NCI-H1694 treated with DMSO at 0.1 percent for 48 hours (cell line): ENCODE data around the gene CHST11.

Source experiments
- DNase-seq: peaks from one replicate; lab custom pipeline; 2025; lab: John Stamatoyannopoulos, UW

Gene CHST11

DNA sequence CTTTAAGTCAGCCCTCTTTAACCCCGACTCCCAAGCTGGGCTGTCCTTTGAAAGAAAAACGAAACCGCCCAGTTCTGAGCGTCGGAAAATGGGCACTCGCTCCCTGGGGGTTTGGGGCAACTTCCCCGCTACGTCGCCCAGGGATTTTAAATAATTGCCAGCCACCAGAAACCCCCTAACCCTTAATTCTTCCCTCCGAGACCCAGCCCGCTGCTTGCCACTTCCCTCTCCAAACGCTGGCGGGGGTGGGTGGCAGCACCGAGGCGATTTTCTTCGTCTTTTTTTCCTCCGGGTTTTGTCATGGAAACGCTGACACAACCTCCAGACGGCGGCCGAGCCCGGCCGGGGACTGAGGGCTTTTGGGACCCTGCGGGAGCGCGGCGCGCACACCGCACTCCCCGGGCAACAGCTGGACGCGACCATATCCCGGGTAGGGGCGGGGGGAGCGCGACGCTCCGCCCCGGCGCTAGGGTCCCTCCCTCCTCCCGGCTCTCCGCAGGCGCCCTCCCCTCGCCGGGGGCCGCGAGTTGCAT, at the start of gene CHST11:
Gene CHST11 (plus strand): TSS at position 532 of the 533 bp plus-strand sequence.
- DNase-seq = peak; percentile 29

DNA sequence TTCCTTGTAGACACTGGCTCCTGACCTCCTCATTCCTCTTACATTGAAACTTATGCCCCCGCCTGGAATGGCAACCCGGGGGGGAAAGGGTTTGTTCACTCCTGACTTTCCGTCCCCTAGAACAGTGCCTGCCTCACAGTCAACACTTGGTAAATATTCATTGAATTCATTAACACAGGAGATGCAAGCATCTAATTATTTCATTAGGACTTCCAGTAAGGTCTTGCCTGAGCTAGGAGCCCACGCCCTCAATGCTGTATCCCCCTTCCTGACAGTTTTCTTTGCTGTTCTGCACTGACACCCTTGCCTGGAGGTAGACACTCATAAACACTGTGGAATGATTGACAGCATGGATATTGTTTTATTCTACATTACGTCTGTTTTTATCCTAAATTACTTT, 49.3 kb upstream of the CHST11 start:
- no peak for DNase-seq

DNA sequence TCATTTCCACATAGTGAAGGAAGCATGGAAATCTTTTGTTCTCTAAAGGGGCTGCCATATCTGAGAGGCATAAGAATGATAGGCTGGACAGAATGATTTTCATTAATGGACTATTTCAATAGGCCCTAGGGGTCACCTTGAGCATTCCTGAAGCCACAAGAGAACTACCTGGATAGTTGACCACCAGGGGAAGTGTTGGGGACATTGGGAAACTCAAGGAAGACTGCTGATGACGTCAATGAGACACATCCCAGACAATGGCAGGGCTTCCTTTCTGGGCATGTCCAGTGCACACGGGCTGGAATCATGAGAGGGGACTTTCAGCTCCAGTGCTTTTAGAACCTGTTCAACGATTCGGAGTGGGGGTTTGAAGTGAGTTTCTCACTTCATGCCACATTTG, 48.8 kb upstream of the CHST11 start:
- DNase-seq = no peak

DNA sequence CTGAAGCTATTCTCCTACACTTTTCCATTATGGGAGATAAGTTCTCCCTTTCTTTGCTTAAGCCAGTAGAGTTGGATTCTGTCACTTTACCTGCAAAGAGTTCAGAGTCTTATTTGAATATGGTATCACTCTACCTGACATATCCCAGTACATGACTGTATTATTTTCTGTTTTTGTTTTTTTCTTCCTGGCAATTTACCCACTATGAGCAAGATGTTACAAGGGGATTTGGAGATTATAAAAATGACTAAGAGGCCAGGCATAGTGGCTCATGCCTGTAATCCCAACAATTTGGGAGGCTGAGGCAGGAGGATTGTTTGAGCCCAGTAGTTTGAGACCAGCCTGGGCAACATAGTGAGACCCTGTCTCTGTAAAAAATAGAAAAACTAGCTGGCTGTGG, 46.4 kb upstream of the CHST11 start:
- no peak for DNase-seq

DNA sequence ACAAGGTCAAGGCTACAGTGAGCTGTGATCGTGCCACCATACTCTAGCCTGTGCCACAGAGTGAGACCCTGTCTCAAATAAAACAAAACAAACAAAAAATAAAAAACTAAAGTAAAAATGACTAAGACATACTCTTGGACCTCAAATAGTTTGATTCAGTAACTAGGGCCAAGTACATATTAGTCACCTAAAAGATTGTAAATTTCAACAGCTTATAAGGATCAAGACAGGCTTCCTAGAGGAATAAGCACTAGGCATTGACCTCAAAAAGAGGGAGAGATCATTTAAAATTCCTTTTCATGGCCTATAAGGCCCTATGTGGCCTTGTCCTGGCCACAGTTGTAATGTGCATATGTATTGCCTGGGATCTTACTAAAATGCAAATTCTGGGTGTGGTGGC, 46.0 kb upstream of the CHST11 start:
- no peak for DNase-seq

DNA sequence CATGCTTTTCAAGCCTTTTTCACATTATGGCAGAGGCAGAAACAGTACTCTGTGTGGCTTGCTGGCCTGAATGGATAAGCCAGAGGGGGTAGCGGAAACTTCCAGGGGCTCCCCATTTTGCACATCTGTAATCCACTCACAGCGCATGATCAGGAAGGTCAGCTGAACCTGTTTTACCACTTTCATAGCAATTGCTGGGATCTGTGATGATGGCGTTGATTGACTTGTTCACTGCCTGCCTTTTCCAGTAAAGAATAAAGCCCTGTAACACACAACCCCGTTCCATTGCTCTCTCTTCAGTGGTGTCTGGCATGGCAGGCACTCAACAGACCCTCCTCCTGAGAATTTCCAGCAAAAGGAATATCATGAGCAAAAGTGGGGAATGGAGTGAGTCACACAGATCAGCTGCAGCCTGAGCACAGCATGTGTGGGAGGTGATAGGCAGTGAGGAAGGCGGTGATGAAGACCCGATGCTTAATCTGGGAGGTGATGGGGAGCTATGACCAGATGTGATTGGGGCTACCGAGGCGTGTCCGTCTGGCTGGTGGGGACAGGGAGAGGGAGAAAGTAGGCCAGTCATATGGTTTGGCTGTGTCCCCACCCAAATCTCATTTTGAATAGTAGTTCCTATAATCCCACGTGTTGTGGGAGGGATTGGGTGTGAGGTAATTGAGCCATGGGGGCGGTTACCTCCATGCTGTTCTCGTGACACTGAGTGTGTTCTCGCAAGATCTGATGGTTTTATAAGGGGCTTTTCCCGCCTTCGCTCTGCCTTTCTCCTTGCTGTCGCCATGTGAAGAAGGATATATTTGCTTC, 44.7 kb upstream of the CHST11 start:
- no peak for DNase-seq

DNA sequence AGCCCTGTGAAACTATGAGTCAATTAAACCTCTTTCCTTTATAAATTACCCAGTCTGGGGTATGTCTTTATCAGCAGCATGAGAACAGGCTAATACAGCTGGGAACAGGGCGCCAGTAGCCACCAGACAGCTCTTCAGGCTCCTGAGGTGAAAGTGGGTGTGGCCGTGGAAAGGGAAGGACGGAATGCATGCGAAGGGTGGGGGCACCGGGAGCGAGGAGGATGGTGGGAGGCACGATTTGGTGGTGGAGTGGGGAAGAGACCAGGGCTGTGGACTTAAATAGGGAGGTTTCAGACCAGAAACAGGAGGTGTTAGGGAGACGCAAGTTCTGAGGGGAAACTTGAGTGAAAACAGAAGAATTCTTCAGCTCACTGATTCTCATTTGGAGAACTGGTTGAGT, 44.1 kb upstream of the CHST11 start:
- DNase-seq = no peak

DNA sequence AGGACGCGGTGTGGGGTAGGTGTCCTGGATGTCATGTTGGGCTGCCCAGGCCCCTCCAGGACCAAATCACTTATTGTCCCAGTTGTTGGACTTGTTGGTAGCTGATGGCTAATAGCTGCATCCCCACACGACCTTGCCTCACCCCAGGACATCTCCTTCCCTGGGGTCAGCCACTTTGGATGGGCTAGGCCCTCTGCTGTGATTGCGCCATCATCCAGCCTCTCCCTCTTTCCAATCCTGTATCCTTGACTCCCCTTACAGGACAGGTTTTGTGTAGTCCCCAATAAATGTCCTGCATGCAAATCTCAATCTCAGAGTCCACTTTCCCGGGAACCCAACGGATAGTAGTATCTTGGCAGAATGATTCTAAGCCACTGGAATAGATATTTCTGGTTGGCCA, 43.4 kb upstream of the CHST11 start:
- DNase-seq = no peak

DNA sequence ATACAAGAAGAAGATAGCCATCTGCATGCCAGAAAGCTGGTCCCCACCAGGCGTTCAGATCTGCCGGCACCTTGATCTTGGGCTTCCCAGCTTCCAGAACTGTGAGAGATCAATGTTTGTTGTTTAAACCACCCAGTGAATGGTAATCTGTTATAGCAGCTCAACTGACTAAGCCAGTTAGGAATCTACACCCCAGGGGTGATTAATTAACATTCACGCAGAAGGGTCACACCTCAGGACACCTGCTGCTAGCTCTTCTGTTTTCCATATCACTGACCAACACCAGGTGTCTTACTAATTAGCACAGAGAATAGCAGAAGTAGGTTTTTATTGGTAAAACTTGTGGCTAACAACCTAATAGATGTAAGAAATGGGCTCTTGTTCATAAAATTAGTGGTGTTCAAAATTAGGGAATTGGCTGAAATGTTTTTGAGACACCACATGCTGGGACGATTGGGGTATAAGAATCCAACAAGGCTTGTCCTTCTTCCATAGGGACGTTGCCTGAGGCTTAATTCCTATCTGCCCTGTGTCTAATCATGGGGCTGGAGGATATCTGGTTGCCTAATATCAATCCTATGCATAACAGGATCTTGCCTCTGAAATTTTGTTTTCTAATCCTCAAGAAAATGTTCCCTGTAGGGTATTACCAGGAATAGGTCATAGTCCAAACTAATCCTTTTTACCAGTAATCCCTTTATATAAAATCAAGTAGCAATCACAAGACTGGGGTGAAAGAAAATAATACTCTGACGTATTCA, 42.0 kb upstream of the CHST11 start:
- DNase-seq = no peak

DNA sequence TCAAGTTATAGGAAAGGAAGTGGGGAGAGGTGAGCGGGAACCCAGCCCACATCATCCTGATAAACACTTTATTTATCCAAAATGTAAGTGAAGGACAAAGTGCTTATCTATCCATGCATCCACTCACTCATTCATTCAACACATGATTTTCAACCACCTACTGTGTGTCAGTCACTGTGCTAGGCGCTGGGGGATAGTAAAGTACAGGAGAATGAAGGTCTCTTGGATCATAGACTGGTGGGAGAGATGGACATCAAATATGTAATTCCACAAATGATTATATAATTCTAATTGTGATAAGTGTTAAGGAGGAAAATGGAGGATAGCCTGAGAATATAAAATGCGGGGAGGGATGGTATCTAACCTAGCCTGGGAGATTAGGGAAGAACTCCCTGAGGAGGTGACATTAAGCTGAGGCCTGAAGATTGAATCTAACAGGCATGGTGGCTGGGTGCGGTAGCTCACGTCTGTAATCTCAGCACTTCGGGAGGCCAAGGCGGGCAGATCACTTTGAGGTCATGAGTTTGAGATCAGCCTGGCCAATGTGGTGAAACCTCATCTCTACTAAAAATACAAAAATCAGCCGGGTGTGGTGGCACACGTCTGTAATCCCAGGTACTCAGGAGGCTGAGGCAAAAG, 41.3 kb upstream of the CHST11 start:
- no peak for DNase-seq

DNA sequence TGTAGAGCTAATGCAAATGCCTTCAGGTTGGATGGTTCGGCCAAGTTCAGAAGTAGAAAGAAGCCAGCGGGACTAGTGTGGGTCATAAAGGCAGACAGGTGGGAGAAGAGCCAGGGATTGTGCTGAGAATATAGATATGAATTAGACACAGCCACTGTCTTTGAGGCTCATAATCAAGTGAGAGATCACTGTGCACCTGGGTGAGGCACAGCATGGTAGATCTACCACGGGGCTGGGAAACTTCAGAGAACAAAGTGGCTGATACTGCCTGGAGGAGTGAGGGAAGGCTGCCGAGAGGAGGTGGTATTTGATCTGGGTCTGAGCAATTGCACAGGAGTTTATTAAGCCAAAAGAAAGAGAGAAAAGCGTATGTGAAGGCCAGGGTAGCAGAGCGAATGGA, 40.6 kb upstream of the CHST11 start:
- DNase-seq = no peak

DNA sequence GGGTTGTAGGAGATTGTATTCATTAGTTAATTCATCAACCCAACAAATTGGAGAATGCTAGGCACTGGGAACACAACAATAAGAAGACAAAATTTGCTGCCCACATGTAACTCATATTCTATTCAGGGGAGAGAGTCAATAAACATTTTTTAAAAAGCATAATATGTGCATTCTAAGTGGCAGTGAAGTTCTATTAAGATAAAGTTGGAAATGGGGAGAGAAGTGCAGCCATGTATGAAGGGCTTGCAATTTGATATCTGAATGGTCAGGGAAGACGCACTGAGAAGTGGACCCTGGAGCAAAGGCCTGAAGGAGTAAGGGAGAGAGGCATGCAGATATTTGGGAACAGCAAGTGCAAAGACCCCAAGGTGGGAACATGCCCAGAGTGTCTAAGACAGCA, 40.2 kb upstream of the CHST11 start:
- no peak for DNase-seq

DNA sequence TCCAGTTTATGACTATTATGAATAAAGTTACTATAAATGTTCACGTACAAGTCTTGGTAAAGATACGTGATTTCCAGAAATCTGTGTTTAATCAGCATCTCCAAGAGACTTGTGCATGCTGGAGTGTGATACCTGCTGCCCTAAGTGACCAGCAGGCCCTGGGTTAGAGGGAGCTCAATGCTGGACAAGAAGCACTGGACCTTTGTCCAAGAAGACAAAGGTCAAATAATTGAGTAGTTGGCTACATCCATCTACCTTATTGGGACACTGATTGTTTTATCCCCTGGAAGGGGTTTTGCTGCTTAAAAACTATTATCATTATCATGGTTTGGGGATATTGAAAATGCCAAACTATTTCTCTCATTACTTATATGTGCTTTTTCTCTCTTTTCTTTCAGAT, 37.0 kb upstream of the CHST11 start:
- DNase-seq = no peak

DNA sequence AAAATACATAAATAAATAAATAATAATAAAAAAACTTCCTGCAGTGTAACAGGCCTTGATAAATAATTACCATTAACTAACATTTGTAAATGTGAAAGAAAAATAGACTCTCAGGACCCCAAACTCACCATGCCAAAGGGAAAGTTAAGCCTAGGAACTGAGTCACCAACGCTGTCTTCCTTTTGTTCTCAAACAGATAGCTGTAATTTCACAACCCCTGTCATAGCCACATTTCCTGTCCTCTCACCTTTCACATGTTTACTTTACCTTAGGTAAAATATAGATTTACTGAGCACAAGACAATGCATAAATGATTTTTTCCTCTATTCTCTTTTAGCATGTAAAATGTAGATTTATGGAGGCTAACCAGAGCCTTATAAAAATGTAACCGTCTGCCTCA, 35.9 kb upstream of the CHST11 start:
- no peak for DNase-seq

DNA sequence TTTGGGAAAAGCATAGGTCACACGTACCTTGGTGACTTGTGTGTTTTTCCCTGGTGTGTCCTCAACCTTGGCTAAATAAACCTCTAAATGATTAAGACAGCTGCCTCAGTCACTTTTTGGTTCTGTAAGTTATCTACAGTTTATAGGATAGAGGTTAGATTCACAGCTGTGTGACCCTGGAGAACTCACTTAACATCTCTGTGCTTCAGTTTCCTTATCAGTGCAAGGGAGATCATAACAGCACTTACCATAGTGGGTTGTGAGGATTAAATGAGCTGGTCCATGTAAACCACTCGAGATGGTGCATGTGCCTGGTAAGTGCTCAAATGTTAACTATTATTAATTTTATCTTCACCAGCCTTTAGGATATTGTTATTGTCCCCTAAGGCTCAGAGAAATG, 35.4 kb upstream of the CHST11 start:
- no peak for DNase-seq

DNA sequence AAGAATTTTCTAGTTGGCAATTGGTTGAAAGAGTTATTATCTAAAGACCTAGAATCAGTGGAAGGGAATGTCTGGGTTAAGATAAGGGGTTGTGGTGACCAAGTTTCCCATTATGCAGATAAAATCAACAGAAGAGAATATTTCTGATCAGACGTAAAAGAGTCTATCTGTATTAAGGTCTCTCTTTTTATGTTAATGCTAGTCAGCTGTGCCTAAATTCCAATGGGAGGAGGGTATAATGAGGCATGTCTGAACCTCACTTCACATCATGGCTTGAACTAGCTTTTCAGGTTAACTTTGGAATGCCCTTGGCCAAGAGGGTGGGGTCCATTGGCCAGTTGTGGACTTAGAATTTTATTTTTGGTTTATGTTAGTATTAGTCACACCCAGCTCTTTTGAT, 34.3 kb upstream of the CHST11 start:
- no peak for DNase-seq

DNA sequence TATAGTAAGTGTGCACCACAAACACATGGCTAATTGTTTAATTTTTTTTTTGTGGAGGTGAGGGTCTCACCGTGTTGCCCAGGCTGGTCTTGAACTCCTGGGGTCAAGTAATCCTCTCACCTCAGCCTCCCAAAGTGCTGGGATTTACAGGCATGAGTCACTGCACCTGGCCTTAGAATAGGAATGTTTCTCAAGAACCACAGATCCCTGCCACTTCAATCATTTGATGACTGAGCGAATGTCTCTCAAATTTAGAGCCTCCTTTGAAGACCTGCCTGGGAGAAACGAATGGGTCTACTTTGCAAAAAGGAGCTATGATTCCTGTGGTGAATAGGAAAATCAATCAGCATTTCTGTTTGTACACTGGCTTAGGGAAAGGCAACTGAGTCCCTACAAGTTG, 33.5 kb upstream of the CHST11 start:
- DNase-seq = no peak

DNA sequence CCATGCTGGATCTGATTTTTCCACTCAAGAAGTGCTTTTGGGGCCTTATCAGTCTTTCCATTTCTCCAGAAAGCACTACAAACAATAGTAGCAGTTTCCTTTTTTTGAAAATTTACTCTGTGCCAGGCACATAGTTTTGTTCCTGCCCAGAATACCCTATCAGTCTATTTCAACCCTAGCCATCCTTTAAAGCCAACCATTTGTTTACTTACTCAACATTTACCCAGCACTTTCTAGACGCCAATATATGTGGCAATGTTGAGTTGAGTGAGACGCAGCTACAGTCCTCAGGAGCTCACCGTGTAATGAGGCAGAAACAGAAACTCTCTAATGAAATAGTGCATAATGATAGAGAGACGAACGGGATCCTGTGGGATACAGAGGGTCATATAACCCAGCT, 32.9 kb upstream of the CHST11 start:
- no peak for DNase-seq

DNA sequence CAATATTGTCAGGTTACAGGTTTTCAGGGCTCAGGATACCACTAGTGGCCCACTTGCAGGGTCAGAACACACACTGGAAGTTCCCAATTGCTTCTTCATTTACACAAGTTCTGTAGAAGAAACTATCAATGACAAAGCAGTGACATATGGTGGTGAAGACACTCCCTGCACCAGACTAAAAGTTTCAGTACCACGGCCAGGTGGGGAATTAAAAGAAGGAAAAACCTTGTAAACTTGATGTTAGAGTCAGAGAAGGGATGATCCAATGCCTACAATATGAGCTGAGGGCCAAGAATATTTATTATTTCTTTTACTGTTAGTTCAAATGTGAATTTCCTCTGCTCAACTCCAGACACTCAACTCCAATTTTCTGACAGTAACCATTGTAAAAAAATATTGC, 31.8 kb upstream of the CHST11 start:
- DNase-seq = no peak

DNA sequence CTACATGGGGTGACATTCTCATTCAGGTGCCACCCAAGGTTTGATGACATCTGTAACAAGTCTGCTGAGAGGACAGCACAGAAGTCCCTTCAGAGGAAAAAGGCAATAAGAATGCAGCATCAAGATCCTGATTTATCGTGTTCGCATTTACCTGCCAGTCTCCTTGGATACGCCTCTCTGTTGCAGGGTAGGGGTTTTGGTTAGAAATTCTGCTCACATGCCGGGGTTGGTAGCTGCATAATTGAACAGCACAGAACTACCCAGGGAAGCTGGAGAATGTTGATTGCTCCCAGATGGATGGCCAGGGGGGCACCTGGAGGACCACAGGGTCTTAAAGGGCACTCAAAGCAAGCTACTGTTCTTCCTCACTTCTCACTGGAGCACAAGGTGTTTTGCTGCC, 31.1 kb upstream of the CHST11 start:
- no peak for DNase-seq

DNA sequence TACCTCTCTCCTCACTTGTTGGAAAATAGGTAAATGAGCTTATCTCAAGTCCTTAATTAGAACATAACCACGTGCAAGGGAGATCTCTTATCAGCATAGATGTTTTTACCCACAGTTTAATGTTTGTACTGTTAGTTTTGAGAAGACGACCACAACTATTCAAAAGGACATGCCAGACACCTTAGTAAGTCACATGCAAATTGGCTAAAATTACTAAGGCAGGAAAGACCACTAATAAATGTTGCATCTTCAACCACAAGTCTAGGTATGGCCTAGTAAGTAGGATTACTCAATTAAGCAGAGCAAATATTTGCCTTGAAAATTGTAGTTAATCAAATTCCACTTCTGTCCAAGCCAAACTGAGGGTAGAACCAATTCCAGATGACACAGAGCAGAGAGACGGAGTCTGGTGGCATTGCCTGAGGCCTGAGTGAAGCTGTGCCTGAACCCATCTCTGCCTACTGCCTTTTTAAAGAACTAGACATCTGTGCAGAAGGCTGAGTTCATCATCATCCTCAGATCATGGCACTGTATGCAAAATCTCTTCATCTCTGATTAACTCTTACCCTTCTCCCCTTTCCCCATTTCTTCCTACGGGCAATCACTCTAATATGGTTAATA, 29.7 kb upstream of the CHST11 start:
- no peak for DNase-seq

DNA sequence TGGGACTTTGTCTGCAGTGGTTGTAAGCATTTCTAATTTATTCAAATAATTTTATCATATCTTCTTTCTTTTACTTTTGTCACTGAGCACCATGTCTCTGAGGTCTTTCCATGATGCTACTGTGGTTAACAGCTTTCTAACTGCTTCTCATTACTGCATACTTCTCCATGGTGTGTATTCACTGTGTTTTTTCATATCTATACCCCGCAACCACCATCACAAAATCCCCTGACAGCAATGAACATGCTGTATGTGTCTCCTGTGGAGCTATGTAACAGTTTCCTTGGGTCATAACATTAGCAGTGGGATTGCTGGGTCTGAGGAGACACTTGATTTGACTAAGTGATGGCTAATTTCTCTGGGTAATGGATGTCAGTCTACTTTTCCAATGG, 29.2 kb upstream of the CHST11 start:
- no peak for DNase-seq
